HTR-8/SVneo (cell line): ENCODE measurements around the gene MAGI3.
"Not testable (repeated sequence)": the region's sequence is repeated elsewhere in the genome, so short reads cannot be mapped to it uniquely, and the experiment has no call there.

Experiments
- DNase-seq: peaks from one replicate; pipeline ENCODE4 v3.0.0; 2011; ENCODE audit warnings: low spot score, mixed read lengths; ENCODE audit not compliant: insufficient read length
- FAIRE-seq: peaks from 2 replicates; lab custom pipeline; 2011; peaks lifted over from hg19 to GRCh38; lab: Jason Lieb, UNC

MAGI3 gene

DNA sequence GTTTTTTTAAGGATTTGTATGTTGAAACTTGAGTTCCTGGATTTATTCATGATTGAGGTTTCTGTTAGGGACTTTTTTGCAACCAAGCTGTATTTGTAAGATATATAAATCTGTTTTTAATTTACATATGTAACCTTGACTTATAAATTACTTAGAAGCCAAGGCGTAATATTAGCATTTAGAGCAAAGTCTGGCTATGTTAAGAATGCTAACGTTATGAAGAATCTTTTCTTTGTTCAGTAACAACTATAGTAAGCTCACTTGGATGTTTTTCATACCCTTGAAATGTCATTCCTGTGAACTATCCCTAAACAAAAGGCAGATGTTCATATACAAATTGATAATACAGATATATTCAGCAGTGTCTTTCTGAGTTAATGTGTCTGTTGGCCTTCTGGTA, 155.3 kb downstream of the MAGI3 start:
- no peak for FAIRE-seq

DNA sequence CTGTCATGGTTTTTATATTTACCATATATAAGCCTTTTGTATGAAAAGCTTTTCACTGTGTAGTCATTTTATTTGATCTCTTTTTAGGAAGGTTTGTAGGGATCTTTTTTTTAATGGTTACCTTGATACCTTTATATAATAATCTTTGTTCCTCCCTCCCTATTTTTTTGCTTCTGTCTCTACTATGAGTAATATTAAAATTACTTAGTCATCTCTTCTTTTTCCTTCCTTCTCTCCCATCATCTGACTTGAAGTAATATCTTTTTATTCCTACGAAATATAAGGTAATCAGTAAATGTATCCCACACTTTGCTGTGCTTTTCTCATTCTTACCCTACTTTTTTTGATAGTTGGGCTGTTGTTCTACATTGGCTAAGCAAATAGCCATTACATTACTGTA, 161.4 kb downstream of the MAGI3 start:
- DNase-seq (no peak), FAIRE-seq (no peak)

More for the DNA sequence above, 155.3 kb downstream of the MAGI3 start:
- no peak for DNase-seq

DNA sequence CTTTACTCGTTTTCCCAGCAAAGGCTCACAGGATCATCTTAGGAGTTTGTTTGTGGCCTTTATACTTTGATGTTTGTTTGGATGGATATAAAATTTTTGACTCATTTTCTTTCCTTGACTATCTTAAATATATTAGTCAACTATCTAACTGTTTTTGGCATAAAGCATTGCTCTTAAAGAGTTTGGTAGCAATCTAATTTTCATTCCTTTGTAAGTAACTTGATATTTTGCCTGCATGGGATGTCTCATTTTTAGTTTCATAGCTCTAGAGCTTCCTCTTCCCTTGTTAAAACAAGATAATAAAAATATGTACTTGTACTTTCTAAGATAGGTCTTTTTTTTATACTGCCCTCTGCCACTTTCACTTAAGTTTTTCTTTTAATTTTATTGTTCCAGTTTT, 161.9 kb downstream of the MAGI3 start:
- FAIRE-seq (no peak), DNase-seq (no peak)

DNA sequence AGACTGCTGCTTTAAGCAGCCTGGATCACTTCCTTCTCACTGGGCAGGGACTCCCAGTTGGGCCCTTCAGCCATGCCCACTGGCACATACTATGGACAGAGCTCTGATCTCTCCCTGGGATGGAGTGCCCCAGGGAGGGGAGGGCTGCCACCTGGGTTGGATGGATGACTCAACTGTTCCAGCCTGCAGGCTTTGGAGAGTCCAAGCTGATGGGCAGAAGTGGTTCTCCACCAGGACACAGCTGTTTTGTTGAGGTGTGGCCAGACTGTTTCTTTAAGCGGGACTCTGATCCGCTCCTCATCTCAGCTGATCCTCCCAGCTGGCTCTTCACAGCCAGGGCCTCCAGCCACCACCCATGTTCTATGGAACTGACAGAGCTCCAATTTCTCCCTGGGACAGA, 166.9 kb downstream of the MAGI3 start:
- FAIRE-seq (no peak), DNase-seq (no peak)

DNA sequence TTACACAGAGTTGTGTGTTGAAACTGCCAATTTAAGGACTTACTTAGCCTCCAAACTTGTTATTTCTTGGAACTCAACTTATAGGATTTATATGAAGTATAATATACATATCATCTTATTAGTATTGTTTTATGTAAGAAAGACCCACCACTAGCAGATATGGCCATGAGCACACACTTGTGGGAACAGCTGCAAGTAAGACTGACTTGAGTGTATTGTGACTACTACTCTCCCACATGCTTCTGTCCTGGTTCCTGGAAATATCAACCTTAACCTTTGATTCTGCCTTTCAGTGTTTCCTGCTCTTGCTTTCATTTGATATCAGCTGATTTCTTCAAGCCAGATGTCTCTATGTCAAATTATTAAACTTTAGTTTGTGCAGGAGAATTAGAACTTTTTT, 175.3 kb downstream of the MAGI3 start:
- DNase-seq = no peak
- FAIRE-seq = no peak

DNA sequence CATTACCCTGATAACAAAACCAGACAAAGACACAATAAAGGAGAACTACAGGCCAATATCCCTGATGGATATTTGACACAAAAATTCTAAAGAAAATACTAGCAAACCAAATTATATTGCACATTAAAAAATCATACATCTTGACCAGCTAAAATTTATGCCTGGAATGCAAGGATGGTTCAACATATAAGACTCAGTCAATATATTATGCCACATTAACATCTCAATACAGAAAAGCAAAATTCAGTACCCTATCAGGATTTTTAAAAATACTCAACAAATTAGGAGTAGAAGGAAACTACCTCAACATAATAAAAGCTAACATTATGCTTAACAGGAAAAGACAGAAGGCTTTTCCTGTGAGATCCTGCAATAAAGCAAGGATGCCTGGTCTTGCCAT, 177.1 kb downstream of the MAGI3 start:
- DNase-seq = no peak
- FAIRE-seq = no peak

DNA sequence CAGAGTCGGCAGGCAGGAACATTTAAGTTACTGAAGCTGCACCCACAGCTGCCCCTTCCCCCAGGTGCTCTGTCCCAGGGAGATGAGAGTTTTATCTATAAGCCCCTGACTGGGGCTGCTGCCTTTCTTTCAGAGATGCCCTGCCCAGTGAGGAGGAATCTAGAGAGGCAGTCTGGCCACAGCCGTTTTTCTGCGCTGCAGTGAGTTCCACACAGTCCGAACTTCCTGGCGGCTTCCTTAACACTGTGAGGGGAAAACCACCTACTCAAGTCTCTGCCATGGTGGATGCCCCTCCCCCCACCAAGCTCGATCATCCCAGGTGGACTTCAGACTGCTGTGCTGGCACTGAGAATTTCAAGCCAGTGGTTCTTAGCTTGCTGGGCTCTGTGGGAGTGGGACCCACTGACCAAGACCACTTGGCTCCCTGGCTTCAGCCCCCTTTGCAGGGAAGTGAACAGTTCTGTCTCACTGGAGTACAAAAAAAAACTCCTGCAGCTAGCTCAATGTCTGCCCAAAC, 185.5 kb downstream of the MAGI3 start:
- FAIRE-seq, DNase-seq: not testable (repeated sequence)

DNA sequence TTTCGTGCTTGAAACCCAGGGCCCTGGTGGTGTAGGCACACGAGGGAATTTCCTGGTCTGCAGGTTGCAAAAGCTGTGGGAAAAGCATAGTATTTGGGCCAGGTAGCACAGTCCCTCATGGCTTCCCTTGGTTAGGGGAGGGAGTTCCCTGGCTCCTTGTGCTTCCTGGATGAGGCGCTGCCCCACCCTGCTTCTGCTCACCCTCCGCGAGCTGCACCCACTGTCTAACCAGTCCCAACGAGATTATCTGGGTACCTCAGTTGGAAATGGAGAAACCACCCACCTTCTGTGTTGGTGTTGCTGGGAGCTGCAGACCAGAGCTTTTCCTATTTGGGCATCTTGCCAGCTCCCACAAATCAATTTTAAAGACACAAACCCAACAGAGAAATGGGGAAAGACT, 186.0 kb downstream of the MAGI3 start:
- FAIRE-seq = no peak
- DNase-seq = no peak

DNA sequence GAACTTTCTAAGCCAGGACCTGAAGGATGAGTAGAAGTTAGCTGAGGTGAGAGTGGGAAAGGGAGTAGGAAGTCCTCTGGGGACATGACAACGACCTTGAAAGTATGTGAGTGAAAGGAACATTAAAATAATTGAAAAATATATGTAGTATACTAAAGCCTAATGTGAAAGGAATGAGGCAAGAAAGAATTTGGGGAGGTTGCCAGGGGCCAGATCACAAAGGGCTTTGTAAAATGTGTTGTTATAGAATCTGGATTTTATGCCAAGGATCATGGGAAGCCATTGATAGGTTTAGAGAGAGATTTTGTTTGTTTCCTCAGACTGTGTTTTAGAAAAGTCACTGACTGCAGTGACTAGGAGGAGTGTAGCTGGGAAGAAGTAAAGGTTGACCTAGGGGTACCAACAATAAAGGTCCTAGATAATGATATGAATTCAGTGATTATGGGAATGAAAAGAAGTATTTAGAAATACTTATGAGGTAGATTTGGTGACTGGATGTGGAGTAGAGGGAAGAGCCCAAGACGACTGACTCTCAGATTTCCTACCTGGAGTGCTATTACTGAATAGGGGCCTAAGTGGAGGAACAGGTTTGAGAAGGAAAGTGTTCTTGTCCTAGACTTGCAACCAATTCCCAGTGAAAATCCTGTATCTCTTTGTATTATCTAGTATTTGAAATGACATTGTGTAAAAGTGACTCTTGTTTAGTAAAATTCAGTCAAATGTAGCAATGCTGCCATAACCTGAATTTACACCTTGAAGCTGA, 189.1 kb downstream of the MAGI3 start:
- FAIRE-seq (no peak), DNase-seq (no peak)

DNA sequence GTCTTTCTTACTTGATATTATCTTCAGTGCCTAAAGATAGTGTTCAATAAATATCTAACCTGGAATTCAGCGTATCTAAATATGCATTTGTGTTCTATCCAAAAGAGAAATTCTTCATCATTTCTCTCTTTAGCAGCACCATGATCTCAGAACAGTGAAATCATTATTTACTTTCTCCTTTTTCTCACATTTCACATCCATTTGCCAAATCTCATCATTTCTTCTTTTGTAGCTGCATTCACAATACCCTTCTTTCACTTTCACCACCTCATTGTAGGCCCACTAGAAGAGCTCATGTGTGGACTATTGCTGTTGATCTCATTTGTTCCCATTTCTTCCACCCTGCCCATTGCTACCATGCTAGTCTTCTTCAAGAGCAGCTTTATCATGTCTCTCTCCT, 191.0 kb downstream of the MAGI3 start:
- DNase-seq (no peak), FAIRE-seq (no peak)

DNA sequence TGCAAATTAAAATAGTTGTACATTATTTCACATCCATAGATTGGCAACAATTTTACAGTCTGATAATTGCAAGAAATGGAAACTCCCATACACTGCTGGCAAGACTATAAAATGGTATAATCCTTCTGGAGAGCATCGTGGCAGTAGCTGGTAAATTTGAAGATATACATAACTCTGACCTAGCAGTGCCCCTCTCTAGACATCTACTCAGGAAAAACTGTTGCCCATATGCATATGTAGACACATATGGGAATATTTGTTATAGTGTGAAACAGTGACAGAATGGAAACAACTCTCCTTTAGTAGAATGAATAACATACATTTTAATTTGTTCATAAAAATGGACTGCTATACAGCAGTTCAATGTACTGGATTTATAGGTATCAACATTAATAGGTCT, 191.8 kb downstream of the MAGI3 start:
- FAIRE-seq (no peak), DNase-seq (no peak)

DNA sequence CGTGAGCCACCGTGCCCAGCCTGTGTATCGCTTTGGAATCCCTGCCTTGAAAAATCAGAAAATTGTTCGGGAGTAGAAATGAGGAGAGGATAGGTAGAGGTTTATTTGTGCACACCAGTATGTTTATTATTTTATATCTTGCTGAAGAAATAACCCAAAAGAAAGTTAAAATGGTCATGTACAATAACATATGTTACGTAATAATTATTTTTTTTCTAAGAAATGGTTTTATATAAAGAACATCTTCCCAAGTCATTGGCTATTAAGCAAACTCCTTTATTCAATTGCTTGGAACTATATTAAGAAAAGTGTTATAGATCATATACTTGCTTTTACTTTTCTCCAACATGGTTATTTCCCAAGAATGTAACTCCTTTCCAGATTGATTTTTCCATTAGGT, 197.2 kb downstream of the MAGI3 start:
- FAIRE-seq (no peak), DNase-seq (no peak)

DNA sequence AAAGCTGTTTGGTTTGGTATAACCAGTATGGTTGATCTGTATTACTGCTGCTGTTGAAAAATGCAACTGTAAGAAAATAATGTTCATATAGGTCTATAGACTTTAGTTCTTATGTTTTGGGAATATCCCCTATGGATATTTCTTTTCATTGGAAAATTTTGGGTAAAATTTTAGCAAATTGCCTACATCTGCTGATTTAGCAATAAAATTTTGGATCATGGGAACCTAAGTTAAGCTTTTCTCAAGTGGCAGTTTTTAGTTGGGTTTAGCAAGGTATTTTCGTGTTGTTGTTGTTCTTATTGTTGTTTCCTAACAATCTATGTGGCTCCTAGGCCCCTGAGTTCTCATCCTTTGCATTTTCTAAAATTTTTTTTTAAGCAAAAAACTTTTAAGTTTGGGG, 201.9 kb downstream of the MAGI3 start:
- DNase-seq = no peak
- FAIRE-seq = no peak

DNA sequence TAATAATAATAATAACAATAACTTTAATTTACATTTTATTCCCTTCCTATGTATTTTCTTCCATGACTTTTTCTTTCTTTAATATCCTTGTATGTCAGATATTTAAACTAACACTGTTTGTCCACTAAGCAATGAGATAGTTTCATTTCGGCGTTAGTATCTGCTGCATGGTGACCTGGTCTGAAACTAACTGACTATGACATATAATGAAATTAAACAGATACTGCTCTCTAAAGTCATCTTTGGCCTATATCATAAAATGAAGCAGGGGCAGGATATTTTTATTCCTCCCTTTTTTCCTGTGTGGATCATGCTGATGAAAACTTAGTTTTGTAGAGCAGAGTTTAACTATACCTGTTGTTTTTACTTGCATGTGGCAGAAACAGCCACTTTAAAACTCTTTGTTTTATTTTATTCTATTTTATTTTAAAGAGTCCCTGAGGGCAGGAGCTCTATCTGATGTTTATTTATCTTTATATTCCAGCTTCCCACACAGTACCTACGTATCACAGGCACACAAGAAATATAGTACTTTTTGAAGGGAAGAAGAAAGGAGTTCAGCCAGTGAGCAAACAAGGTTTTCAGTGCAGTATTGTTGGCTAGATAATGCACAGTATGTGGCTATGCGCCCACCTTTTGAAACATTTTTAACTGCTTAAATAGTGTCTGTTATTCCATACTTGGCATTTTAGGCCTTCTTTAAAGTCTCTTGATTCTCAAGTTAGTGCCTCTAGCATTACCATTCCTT, 203.4 kb downstream of the MAGI3 start:
- DNase-seq (no peak), FAIRE-seq (no peak)

DNA sequence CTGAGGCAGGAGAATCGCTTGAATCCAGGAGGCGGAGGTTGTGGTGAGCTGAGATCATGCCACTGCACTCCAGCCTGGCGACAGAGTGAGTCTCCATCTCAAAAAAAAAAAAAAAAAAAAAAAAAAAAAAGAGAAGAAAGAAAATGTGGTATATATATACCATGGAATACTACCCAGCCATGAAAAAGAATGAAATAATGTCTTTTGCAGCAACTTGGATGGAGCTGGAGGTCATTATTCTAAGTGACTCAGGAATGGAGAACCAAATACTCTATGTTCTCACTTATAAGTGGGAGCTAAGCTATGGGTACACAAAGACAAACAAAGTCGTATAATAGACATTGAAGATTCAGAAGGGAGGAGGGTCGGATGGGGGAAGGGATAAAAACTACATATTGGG, 214.2 kb downstream of the MAGI3 start:
- not testable (repeated sequence) for DNase-seq, FAIRE-seq

DNA sequence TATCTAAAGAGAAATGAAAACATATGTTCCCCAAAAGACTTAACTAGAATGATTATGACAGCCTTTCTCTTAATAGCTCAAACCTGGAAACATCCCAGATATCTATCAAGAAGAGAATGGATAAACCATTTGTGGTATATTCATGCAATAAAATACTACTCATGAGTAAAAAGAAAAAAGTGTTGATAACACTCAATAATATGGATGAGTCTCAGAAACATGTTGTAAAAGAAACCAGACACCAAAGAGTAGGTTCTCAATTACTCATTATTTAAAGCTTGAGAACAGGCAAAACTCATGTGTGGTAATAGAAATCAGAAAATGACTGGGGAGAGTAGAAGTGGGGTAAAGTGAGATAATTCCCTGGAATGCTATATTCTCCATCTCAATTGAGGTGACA, 214.8 kb downstream of the MAGI3 start:
- FAIRE-seq = no peak
- DNase-seq = no peak

DNA sequence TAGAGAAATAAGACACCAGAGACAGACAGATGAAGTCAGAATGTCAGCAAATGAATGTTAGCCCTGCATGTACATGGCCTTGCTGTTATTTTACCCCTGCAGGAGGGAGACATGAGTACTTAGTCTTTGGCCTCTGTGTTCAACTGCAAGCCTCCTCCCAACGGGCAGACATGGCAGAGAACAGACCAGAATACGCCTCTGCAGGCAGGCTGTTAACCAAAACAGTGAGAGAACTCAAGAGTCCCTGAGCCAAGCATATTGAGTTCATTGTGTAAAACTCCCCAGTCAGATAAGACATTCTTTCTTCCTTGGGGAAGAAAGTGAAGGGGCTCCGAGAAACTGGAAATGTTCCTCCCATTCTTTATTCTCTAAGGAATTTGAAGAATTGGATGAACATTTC, 218.1 kb downstream of the MAGI3 start:
- FAIRE-seq (no peak), DNase-seq (no peak)

DNA sequence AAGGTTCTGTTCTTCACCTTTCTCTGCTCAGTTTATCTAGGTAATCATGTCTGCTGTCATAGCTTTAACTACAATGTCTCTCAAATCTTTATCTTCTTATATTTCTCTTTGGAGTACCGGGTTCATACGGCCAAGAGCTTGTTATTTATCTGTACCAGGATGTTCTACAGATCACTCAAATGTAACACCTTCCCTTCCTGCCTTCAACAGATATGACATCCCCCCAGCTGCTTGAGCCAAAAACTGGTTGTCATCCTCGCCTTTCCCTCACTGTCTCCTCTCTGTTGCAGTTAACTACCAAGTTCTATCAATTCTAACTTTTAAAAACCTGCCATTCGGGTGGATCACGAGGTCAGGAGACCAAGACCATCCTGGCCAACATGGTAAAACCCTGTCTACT, 220.1 kb downstream of the MAGI3 start:
- no peak for FAIRE-seq

DNA sequence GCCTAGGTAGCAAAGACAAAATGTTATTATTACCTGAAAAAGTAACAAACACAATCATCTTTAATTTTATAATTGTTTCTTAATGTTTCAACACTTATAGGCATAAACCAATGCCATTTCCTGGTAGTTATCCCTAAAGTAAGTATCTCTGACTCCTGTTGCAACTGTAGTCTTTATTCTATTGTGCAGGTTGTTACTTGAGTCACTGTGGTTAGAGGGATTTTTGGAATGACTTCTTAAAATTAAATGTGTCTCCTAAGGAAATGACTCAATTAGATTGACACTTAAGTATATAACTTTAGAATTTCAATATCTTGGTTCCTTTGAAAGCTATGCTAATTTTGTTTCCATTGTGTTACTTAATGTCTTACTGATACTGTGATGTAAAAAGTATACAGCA, 225.1 kb downstream of the MAGI3 start:
- FAIRE-seq = no peak

More for the DNA sequence above, 220.1 kb downstream of the MAGI3 start:
- no peak for DNase-seq

DNA sequence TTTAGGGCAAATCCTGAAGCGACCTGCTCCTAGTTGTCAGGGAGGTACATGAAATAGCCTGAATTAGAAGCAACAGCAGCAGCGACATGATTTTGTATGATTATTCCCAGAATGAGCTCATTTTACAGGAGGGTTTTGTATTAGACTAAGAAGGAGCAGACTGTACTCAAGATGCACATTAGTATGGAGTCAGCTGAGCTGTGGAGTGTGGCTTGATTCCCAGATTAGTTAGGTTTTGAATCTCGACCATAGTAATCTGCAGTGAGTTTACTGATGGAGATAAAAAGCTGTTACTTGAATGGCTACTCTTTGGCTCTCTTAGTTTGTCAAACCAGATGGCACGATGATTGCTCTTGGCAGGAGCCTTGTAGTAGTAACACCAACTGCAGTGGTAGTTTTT, 225.8 kb downstream of the MAGI3 start:
- FAIRE-seq (no peak), DNase-seq (no peak)

More for the DNA sequence above, 225.1 kb downstream of the MAGI3 start:
- DNase-seq = no peak

DNA sequence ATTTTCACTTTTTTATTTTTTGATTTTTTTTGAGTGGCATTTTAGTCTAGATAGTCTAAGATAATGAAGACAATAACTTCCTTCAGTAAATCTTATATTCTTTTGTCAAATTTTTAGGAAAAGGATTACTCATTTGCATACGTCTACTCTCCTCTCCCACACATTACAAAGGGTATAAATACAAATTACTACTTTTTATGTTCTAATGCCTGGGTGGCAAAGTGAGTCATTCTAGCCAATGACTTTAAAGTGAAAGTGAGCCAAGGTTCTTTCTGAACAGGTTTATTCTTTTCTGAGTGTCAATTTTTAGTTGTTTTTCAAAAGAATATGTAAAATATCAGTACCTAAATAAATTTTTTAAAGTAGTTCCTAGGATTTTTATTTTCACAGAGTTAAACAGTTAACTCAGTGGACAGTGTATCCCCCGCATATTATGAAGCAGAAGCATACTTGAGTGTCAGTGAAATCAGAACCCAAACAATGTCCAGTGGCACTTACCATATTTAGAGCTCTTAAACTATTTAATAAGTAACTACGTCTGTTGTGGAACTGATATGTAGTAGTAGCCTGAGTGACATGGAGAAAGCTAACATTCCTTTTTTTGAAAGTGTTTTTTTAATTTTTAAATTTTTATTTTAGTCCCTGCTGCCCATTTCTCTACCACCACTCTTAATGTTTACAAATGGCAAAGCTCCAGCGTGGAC, 227.3 kb downstream of the MAGI3 start:
- no peak for FAIRE-seq
- DNase-seq = no peak
